GM19324 (cell line): Measurements from ENCODE around the gene TRIM26.
"Not testable (repeated sequence)": the region's sequence is repeated elsewhere in the genome, so short reads cannot be mapped to it uniquely, and the experiment has no call there.

ENCODE experiments used
- ATAC-seq: cut with Tn5 transposase; IDR thresholded peaks from one replicate; pipeline ENCODE4 v1.9.1; 2021; ENCODE audit warnings: mild to moderate bottlenecking, moderate library complexity; ENCODE audit not compliant: unreplicated experiment, low FRiP score

TRIM26 gene

GRCh38 chr6:30155520-30156261, 57.5 kb downstream of the TRIM26 start:
- ATAC-seq, result no peak

GRCh38 chr6:30154709-30155519, 58.3 kb downstream of the TRIM26 start:
- ATAC-seq, result no peak

- no peak for ATAC-seq
Observed at GRCh38 chr6:30154061-30154460, 59.1 kb downstream of the TRIM26 start.

- ATAC-seq, result no peak
Observed at GRCh38 chr6:30152910-30153610, 60.1 kb downstream of the TRIM26 start.

GRCh38 chr6:30152016-30152673, 61.1 kb downstream of the TRIM26 start:
- no peak for ATAC-seq

- no peak for ATAC-seq
Observed at GRCh38 chr6:30151580-30151979, 61.6 kb downstream of the TRIM26 start.

- no peak for ATAC-seq
Observed at GRCh38 chr6:30150671-30151395, 62.4 kb downstream of the TRIM26 start.

- no peak for ATAC-seq
Observed at GRCh38 chr6:30149858-30150550, 63.2 kb downstream of the TRIM26 start.

GRCh38 chr6:30149234-30149633, 64.0 kb downstream of the TRIM26 start:
- ATAC-seq, result no peak

GRCh38 chr6:30147096-30147495, 66.1 kb downstream of the TRIM26 start:
- ATAC-seq, result no peak

GRCh38 chr6:30145818-30146217, 67.4 kb downstream of the TRIM26 start:
- ATAC-seq, result no peak

GRCh38 chr6:30144811-30145210, 68.4 kb downstream of the TRIM26 start:
- ATAC-seq, result no peak

GRCh38 chr6:30143780-30144179, 69.4 kb downstream of the TRIM26 start:
- no peak for ATAC-seq

GRCh38 chr6:30142665-30143064, 70.5 kb downstream of the TRIM26 start:
- no peak for ATAC-seq

- not testable (repeated sequence) for ATAC-seq
Observed at GRCh38 chr6:30140240-30140639, 73.0 kb downstream of the TRIM26 start.

- no peak for ATAC-seq
Observed at GRCh38 chr6:30136570-30137286, 76.5 kb downstream of the TRIM26 start.

- ATAC-seq, result no peak
Observed at GRCh38 chr6:30135757-30136156, 77.4 kb downstream of the TRIM26 start, which contains the start of gene TRIM40. Gene TRIM40 (plus strand): TSS chr6:30136140. CDS start chr6:30137037, 897 bp downstream.

- ATAC-seq, result no peak
Observed at GRCh38 chr6:30135147-30135546, 78.1 kb downstream of the TRIM26 start.
